H1 (cell line): Measurements from ENCODE around the gene SLX9. TPM values are rescaled to one million over a fixed set of nuclear protein-coding genes. Genes with fewer than 3 reads are reported as not detected.
A peak's percentile ranks its signal among the peaks of the same experiment; 100 is the strongest.

ENCODE experiments used
- ASH2L ChIP-seq: fragments of 200-600, 300-600 bp; sonication (generic); IDR thresholded peaks from one replicate; pipeline ENCODE4 v1.7.1; 2017; ENCODE audit warnings: low read length
- CHD7 ChIP-seq: fragments of 300-600 bp; sonication (generic); IDR thresholded peaks from 2 replicates; pipeline ENCODE4 v1.7.1; 2012; ENCODE audit warnings: low read length, moderate library complexity, mild to moderate bottlenecking, inconsistent platforms; ENCODE audit not compliant: insufficient replicate concordance
- EGR1 ChIP-seq: IDR thresholded peaks from 2 replicates; pipeline ENCODE4 v1.6.1; 2011; ENCODE audit warnings: low read depth, low read length, borderline replicate concordance
- KDM1A ChIP-seq: fragments of 200-600, 300-600 bp; sonication (generic); IDR thresholded peaks from 2 replicates; pipeline ENCODE4 v1.7.1; 2016; ENCODE audit warnings: mild to moderate bottlenecking, low read length, borderline replicate concordance
- SAP30 ChIP-seq: fragments of 300-600 bp; sonication (generic); IDR thresholded peaks from 2 replicates; pipeline ENCODE4 v1.7.1; 2012; ENCODE audit warnings: low read length, moderate library complexity, mild to moderate bottlenecking, inconsistent platforms; ENCODE audit not compliant: insufficient read depth, insufficient replicate concordance
- SRF ChIP-seq: IDR thresholded peaks from 2 replicates; pipeline ENCODE4 v1.6.1; 2011; ENCODE audit warnings: mild to moderate bottlenecking, low read depth, low read length, moderate library complexity
- SUZ12 ChIP-seq: fragments of 200-600 bp; sonication (generic); IDR thresholded peaks from 2 replicates; pipeline ENCODE4 v1.6.1; 2012; ENCODE audit warnings: mild to moderate bottlenecking, inconsistent platforms, low read length, moderate library complexity, mixed read lengths
- TAF1 ChIP-seq: IDR thresholded peaks from 2 replicates; pipeline ENCODE4 v1.6.1; 2011; ENCODE audit warnings: mild to moderate bottlenecking, low read depth, low read length
- USF2 ChIP-seq: IDR thresholded peaks from 2 replicates; pipeline ENCODE4 v1.6.1; 2011; ENCODE audit warnings: low read length, improper control_type of control experiment
- polyA plus RNA-seq, 7 experiments: library from polyadenylated mRNA; depleted of rRNA in 3 of 7; stranded (reverse) in 5 of 7; unstranded in 2 of 7; fragments of >200 nt in 5 of 7; fragments of 200-250 nt in 2 of 7; gene quantifications; 1 replicate in 5 of 7; 2 replicates in 1 of 7; 4 replicates in 1 of 7; pipeline versions ENCODE4 v1.2.1 to v1.2.3, GENCODE V29; 2011 to 2013; ENCODE audit warnings: missing spikeins in 2 of 7, mixed read lengths in 2 of 7
- total RNA-seq: library from RNA; stranded (reverse); fragmentation: NEBNext Ultra II Directional; extraction: Animal tissue kit (Norgen Biotek cat#: 25700); gene quantifications from 2 replicates; pipeline ENCODE4 v1.2.1, GENCODE V29; 2021

Gene SLX9
- total and polyA plus RNA-seq, 2 of the 8 experiments (the other 6 are each of a cell fraction or from before 2014, with no cell fraction given) = 17.7 to 57.3 TPM

GRCh38 chr21:44919111-44919912, 20.5 kb upstream of the SLX9 start (continued):
- TF ChIP-seq CHD7 (no peak), EGR1 (no peak), SAP30 (no peak), TAF1 (no peak), SUZ12 (0 out of 2 replicates have a peak, but pooled peaks have one; percentile 6), USF2 (no peak), SRF (no peak), ASH2L (peak; percentile 5), KDM1A (no peak)
